Parathyroid adenoma (tissue), 2 donors: ENCODE results near the gene WNK2.

Source experiments
- H2AFZ ChIP-seq: fragments of 300-600 bp; sonication (generic); one replicate; pipeline ENCODE4 v1.7.0; 2017; ENCODE audit warnings: antibody characterized with exemption, mild to moderate bottlenecking
- H3K27ac ChIP-seq: fragments of 300-600 bp; sonication (generic); one replicate; pipeline ENCODE4 v1.7.0; 2017
- H3K27me3 ChIP-seq: fragments of 300-600 bp; sonication (generic); one replicate; pipeline ENCODE4 v1.7.0; 2017; ENCODE audit warnings: low read length; ENCODE audit not compliant: control insufficient read depth, insufficient read depth
- H3K36me3 ChIP-seq: fragments of 300-600 bp; sonication (generic); one replicate; pipeline ENCODE4 v1.7.0; 2017; ENCODE audit warnings: low read length; ENCODE audit not compliant: control insufficient read depth, insufficient read depth
- H3K4me1 ChIP-seq: fragments of 300-600 bp; sonication (generic); one replicate; pipeline ENCODE4 v1.7.0; 2017; ENCODE audit warnings: control low read depth
- H3K4me2 ChIP-seq: fragments of 300-600 bp; sonication (generic); one replicate; pipeline ENCODE4 v1.7.0; 2017; ENCODE audit warnings: low read length
- H3K4me3 ChIP-seq: fragments of 300-600 bp; sonication (generic); one replicate; pipeline ENCODE4 v1.7.0; 2017; ENCODE audit warnings: low read depth, low read length
- H3K79me2 ChIP-seq: fragments of 300-600 bp; sonication (generic); one replicate; pipeline ENCODE4 v1.7.0; 2017; ENCODE audit warnings: control low read depth
- H3K9ac ChIP-seq: fragments of 300-600 bp; sonication (generic); one replicate; pipeline ENCODE4 v1.7.0; 2017; ENCODE audit warnings: mild to moderate bottlenecking
- H3K9me3 ChIP-seq: fragments of 300-600 bp; sonication (generic); one replicate; pipeline ENCODE4 v1.7.0; 2017; ENCODE audit warnings: low read length; ENCODE audit not compliant: control insufficient read depth
- TF ChIP-seq, protein P1 (sequence below): fragments of 300-600 bp; sonication (generic); IDR thresholded peaks from one replicate; pipeline ENCODE4 v1.7.0; 2017; ENCODE audit warnings: antibody characterized with exemption, mild to moderate bottlenecking
- donor health status: primary hyperparathyroidism.

WNK2 gene

DNA sequence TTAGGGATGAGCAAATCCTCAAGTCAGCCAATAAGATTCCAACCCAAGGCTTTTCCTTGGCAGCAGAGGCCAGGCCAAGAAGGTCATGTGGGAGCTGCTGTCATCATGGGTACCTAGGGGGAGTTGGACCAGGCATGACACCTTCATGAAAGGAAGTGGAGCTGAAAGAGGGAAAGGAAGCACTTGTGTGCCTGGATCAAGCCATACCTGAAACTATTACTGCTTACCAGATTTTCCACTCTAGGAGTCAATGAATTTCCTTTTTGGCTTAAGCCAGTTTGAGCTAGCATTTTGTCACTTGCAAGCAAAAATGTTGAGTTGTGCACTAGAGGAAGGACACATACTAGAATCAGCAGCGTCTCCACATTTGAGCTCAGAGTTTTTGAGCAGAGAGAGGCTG lies 14.5 kb upstream of the WNK2 start:
- Histone ChIP-seq H3K27me3 (no peaks in the 10 kb centered on the region), H3K4me2 (no peak overlapping the region), H3K79me2 (no peaks in the 10 kb centered on the region), H3K27ac (no peak overlapping the region), H3K4me3 (no peak overlapping the region), H3K36me3 (no peaks in the 10 kb centered on the region), H3K9ac (no peak overlapping the region), H2AFZ (no peak overlapping the region), H3K4me1 (no peaks in the 10 kb centered on the region), H3K9me3 (no peaks in the 10 kb centered on the region)
- TF ChIP-seq, protein P1, sequence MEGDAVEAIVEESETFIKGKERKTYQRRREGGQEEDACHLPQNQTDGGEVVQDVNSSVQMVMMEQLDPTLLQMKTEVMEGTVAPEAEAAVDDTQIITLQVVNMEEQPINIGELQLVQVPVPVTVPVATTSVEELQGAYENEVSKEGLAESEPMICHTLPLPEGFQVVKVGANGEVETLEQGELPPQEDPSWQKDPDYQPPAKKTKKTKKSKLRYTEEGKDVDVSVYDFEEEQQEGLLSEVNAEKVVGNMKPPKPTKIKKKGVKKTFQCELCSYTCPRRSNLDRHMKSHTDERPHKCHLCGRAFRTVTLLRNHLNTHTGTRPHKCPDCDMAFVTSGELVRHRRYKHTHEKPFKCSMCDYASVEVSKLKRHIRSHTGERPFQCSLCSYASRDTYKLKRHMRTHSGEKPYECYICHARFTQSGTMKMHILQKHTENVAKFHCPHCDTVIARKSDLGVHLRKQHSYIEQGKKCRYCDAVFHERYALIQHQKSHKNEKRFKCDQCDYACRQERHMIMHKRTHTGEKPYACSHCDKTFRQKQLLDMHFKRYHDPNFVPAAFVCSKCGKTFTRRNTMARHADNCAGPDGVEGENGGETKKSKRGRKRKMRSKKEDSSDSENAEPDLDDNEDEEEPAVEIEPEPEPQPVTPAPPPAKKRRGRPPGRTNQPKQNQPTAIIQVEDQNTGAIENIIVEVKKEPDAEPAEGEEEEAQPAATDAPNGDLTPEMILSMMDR = no peak

DNA sequence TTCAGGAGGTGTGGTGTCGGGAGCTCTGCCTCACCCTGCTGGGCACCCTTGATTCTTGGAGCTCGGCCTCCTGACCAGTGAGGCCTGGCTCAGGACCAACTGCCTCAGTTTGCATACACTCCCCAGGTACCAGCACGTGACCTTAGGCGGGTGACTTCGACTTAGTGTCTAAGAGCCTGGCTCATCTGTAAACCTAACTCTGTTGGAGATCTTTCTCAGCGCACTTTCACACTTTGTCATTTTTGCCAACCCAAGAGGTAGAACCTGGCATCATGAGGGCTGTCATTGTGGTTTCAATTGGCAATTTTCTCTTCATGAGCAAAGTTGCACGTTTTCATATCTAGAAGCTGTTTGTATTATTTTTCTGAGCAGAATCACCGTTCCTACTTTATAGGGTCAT lies 13.4 kb upstream of the WNK2 start:
- no peak overlapping the region for H3K27ac ChIP-seq
- H3K9me3 ChIP-seq = no peaks in the 10 kb centered on the region
- H3K27me3 ChIP-seq = no peaks in the 10 kb centered on the region
- H3K4me1 ChIP-seq = no peaks in the 10 kb centered on the region
- no peak overlapping the region for H3K4me3 ChIP-seq
- TF ChIP-seq, protein P1 = no peak
- H3K36me3 ChIP-seq = no peaks in the 10 kb centered on the region
- no peaks in the 10 kb centered on the region for H3K79me2 ChIP-seq
- no peak overlapping the region for H2AFZ ChIP-seq
- H3K9ac ChIP-seq = no peak overlapping the region
- H3K4me2 ChIP-seq = no peak overlapping the region

DNA sequence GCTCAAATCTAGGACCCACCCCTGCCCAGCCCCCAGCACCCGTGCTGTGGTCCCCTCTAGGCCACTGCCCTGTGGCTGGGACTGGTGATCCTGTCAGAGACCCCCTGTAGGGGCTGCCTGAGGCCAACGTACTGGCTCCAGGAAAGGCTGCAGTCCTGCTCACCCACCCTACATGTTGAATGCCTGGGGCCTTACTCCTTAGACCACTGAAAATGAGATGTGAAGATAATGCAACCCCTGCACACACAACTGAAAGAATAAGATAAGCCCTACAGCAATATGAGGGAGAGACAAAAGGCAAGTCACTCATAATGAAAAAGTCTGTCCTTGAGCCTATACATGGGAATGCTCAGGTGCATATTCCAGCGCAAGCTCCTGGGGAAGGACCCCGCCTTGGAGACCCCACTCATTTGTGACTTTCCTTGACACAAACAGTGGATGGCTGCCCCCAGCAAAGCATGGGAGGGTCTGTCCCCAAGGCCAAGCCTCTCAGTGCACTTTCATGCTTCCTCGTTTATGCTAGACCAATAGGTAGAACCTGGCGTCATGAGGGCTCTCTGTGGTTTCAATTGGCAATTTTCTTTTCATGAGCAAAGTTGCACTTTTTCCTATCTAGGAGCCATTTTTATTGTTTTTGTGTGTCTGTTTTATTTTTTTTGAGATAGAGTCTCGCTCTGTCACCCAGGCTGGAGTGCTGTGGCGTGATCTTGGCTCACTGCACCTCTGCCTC lies 12.5 kb upstream of the WNK2 start:
- Histone ChIP-seq H3K9ac (no peak overlapping the region), H3K9me3 (no peaks in the 10 kb centered on the region)

DNA sequence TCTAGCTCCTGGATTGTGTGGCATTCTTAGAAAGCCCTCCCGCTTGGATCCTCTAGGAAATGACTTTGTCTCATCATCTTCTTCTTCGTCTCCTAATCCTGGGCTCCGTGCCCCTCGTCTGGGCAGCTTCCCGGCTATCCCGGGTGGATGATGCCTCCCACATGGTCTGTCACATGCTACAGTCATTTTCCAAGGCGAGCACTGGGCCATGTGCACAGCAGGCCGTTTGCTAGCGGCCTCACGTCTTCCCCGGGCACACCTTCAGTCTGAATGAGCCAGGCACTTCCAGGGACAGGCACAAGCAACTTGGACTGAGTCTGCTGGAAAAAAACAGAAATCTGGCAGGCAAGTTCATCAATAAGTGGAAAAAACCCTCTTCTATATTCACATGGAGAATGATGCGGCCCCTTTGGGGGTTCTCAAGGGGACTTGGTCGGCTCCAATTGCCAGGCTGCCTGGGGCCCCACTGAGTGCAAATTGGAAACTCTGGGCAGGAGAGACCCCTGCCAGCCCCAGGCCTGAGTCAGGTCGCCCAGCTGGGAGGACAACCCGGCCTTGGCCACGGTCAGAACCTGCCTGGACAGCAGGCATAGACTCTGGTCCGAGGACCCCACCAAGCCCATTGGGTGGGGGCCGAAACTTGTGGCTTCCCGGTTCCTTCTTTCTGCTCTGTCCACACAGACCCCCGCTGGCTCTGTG lies 11.1 kb upstream of the WNK2 start:
- TF ChIP-seq, protein P1 = no peak
- no peaks in the 10 kb centered on the region for H3K9me3 ChIP-seq
- no peak overlapping the region for H2AFZ ChIP-seq
- no peak overlapping the region for H3K9ac ChIP-seq
- no peaks in the 10 kb centered on the region for H3K27me3 ChIP-seq
- no peak overlapping the region for H3K4me3 ChIP-seq
- no peak overlapping the region for H3K27ac ChIP-seq
- no peak overlapping the region for H3K4me2 ChIP-seq
- H3K36me3 ChIP-seq = no peaks in the 10 kb centered on the region
- no peaks in the 10 kb centered on the region for H3K4me1 ChIP-seq
- no peaks in the 10 kb centered on the region for H3K79me2 ChIP-seq

More for the DNA sequence above, 12.5 kb upstream of the WNK2 start:
- H3K27me3 ChIP-seq = no peaks in the 10 kb centered on the region
- H3K4me2 ChIP-seq = no peak overlapping the region
- H3K36me3 ChIP-seq = no peaks in the 10 kb centered on the region
- TF ChIP-seq, protein P1 = no peak
- H2AFZ ChIP-seq = no peak overlapping the region
- no peak overlapping the region for H3K4me3 ChIP-seq
- no peaks in the 10 kb centered on the region for H3K4me1 ChIP-seq
- no peak overlapping the region for H3K27ac ChIP-seq
- H3K79me2 ChIP-seq = no peaks in the 10 kb centered on the region
